GM04504 (cell line): Measurements from ENCODE around the gene SARDH.

ENCODE experiments used
- DNase-seq: peaks from one replicate; pipeline ENCODE4 v3.0.0-alpha.2; 2012; ENCODE audit warnings: low read depth

The SARDH gene

GRCh38 chr9:133703591-133704399 lies 34.4 kb downstream of the SARDH start:
- DNase-seq = no peak

DNA sequence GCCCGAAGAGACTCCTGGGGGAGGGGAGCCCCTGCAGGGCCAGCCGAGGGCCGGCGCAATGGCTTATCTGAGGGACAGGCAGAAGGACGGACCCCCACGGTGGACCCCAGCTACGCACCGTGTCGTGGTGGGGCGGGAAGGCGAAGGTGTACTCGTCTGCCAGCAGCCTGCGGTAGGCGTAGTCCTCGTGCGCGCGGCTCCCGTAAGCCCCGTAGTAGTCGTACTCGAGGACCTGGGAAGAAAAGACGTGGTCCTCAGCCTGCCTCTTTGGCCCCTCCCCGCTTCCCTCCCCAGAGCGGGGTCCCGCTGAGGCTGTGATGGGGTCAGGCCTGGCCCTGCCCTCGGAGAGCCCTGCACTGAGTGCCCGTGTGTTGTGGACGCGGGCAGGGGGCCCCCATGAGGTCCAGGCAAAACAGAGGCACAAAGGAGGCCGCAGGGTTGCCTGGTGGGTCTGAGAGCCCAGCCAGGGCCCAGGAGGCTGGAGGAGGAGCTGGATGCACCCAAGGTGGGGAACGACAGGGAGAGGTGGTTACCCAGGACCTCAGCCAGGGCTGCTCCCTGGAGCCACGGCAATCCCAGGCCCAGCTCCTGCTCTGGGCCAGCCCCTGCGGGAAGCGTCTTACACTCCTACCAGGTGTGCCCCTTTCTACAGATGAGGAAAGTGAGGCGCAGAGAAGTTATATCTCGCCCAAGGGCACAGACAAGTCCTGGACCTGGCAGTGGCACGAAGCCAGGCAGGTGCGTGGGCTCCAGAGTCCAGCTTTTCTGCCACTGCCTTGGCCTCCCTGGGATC lies 35.2 kb downstream of the SARDH start:
- no peak for DNase-seq

- DNase-seq = no peak
Measured at GRCh38 chr9:133701981-133702797, 36.0 kb downstream of the SARDH start.

DNA sequence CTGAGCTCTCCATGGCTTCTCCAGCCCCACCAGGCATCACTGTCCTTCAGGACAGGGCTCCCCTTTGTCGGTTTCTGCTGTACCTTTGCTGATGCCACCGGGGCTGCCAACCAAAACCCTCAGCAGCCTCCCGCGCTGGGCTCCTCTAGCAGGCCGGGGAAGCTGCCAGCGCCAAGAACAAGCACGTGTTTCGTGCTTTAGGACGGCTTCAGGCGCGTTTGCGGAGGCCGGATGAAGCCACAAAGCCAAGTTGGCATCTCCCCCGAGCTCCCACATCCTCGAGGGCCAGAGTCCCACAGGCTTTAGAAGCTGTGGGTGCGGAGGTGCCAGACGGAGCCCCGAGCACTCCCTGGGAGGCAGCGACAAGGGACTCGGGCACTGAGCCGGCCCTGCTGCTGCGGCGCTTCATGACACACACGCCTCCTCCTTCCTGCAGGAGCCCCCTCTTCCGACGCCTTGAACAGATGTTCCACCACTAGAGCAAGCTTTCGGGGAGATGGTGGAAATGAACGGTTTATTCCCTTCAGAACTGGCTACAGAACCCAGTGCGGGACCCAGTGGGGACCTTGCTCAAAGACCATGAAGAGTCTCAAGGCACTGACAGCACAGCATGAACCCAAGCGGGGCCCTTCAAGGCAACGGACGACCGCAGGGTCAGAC lies 36.7 kb downstream of the SARDH start:
- DNase-seq = no peak

DNA sequence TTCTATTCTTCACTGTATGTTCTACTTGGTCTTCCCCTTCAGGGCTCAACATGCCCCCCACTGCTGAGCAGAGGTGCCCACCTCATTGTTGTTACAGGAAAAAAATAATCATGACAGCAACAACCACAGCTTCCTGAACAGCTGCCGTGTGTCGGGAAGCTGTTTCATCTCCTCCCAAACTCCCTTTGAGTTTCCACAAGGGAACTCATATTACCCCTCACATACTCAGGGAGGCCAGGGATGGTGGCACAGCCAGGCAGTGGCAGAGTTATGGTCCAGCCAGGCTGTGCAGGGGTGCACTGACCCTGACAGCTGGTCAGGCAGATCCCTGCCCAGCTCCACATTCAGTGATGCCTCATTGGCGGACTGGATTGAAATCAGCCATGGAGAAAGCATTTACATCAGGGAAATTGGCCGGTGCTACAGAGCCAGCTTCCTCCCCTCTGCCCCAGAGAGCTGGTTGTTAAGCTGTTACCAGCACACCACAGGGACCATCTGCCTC lies 37.3 kb downstream of the SARDH start:
- DNase-seq = no peak

- no peak for DNase-seq
Measured at GRCh38 chr9:133699546-133699945, 38.6 kb downstream of the SARDH start.

DNA sequence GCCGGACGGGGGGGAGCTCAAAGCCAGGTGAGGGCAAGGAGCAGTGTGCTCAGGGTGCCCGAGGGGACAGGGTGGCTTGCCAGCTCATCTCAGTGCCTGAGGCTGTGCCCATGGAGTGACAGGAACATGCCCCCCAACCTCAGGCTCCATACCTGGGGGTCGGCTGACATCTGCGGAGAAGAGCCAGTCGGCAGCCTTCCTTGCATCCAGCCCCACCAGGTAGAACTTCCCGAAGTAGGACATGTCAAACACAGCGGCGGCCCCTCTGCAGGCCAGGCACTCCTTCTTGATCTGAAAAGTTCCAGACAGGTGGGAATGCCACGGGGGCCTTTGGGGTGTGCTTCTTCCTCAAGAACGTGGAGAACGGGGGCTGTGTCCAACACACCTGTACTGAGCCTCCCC lies 42.1 kb downstream of the SARDH start:
- DNase-seq = no peak

- no peak for DNase-seq
Measured at GRCh38 chr9:133694686-133695085, 43.5 kb downstream of the SARDH start.

DNA sequence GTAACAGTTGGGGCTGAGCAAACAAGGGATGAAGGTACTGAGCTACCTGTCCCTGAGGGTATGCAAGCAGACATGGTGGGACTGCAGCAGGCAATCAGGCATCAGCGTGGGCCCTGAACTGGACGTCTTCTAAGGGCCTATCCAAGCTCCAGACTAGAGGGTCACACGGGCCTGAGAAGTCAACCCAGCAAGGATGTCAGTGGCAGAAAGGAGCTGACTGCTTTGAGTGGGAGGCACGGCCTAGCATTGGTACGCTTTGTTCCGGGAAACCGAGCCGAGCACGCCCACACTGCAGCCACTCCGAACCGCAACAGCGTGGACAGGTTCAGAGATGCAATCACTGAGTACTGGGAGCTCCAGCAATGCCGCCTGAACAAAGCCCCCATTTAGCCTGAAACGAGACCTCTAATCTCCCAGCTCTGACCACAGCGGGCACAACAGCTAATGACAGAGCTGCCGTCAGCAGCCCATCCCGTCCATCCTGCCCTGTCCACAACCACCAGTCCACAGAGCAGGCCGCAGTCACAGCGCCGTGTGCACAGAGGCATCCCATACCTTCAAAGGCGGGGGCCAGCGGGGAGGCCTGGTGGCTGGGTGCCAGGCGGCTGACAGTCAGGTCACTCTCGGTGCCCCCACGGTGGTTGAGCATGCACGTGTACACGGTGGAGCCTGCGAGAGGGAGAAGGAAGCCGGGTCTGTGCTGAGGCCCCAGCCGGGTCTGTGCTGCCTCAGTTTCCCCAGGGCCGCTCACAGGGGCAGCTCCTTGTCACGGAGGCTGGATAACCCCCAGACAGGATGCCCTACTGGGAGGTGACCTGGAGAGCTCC lies 44.2 kb downstream of the SARDH start:
- DNase-seq = no peak

GRCh38 chr9:133693116-133693515 lies 45.0 kb downstream of the SARDH start:
- DNase-seq = no peak

- DNase-seq = no peak
Measured at GRCh38 chr9:133692364-133692985, 45.7 kb downstream of the SARDH start.

GRCh38 chr9:133691626-133692363 lies 46.4 kb downstream of the SARDH start:
- DNase-seq = no peak

- DNase-seq = no peak
Measured at GRCh38 chr9:133691191-133691590, 47.0 kb downstream of the SARDH start.

DNA sequence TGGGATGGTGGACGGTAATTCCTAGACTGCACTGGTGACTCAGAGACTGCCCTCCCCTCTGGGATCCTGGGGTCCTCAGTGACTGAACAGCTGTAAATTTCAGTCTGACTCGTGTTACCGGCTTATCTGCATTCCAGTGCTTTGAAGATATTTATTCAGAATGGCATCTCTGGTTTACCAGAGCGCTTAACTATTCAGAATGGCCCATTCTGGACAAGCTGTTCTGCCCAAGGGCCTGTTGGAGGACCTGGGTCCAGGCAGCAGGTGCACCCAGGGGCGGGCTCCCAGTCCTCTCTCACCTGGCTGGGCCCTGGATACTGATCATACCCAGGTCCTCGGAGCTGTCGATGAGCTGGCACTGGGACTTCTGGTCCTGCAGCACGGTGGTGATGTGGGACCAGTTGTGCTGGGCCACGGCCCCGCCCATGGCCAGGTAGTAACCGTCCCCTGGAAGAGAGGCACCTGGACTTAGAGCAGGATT lies 48.0 kb downstream of the SARDH start:
- DNase-seq = no peak

DNA sequence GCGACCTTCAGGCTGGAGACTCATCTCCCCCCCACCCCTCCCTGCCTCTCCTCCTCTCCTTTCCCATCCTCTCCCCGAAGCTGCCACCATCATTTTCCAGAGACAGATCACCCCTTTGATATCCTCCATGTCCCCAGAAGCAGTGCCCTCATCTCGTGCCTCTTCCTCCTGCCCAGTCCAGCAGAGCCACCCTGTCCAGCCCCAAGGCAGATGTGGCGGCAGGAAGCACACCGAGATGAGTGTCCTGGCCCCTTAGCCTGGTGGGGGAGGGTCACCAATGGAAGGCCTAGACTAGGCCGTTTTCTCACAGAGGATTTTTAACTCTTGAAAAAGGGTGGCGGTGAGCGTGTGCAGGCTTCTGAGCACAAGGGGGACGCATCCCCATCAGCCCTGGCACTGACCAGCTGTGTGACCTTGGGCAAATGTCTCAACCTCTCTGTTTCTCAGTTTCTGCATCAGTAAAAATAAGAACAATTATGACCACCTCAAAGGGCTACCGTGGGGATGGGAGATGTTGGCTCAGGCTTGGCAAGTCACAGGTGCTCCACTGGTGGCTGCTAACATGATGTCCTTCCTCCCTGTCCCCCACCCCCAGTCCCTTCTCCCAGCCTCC lies 48.9 kb downstream of the SARDH start:
- no peak for DNase-seq

DNA sequence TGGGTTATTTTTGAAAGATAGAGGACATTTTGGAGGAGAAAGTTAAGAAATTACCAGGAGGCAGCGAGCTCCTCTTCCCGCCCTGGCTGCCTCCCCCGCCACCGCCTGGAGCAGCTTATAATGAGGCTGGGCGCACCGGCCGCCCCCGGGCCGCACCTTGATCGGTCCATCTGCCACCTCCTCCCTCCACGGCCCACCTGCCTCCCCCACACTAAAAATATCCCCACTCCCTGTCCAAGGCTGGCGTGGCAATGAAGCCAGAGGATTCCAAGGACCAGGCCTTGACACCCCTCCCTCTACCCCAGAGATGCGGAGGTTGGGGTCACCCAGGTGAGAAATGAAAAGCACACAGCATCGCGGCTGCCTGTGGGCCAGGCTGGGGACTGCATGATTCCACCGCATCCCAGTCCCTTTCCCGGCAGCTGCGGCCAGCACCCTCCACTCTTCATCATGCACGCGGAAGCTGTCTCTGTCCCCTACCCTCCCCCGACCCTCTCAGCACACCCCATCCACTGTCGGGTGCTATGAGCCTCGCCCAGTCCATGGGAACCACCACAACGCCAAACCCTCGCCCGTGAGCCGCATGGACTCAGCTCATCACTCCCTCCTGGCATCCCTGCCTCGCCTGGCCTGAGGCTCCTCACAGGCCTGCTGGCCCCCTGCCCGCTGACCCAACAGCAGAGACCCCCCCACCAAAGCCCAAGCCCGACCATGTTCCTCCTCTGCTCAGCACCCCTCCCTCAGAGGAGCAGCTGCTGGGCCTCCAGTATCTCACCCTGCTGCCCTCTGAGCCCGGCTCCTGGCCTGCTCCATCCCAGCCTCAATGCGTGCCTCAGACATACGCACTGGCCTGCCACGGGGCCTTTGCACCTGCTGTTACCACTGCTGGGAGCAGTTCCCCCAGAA lies 50.0 kb downstream of the SARDH start:
- no peak for DNase-seq

- DNase-seq = no peak
Measured at GRCh38 chr9:133686642-133687575, 51.2 kb downstream of the SARDH start.
